Brain pericyte (primary cell): Measurements from ENCODE around the gene CASP1.
"Not testable (repeated sequence)": the region's sequence is repeated elsewhere in the genome, so short reads cannot be mapped to it uniquely, and the experiment has no call there.

Experiments
- DNase-seq: peaks from one replicate; pipeline ENCODE4 v3.0.0-alpha.2; 2012; ENCODE audit warnings: low read depth, low spot score

Gene CASP1

GRCh38 chr11:105045676-105046296, 10.8 kb upstream of the CASP1 start:
- no peak for DNase-seq

GRCh38 chr11:105044557-105045524, 9.9 kb upstream of the CASP1 start, which contains the start of gene CARD16:
Gene CARD16, minus strand, starts transcription at chr11:105045335. Its CDS starts 38 bp downstream, at chr11:105045297.
- not testable (repeated sequence) for DNase-seq

- no peak for DNase-seq
Measured at GRCh38 chr11:105042178-105042577, 7.2 kb upstream of the CASP1 start.

- DNase-seq, result no peak
Measured at GRCh38 chr11:105040703-105041102, 5.8 kb upstream of the CASP1 start.

- not testable (repeated sequence) for DNase-seq
Measured at GRCh38 chr11:105034388-105034787, 556 bp downstream of the CASP1 start.

GRCh38 chr11:105033781-105034180, 1.2 kb downstream of the CASP1 start:
- DNase-seq, result no peak

- DNase-seq, result no peak
Measured at GRCh38 chr11:105033343-105033742, 1.6 kb downstream of the CASP1 start.

- no peak for DNase-seq
Measured at GRCh38 chr11:105032495-105032894, 2.4 kb downstream of the CASP1 start.

GRCh38 chr11:105027678-105028077, 7.3 kb downstream of the CASP1 start:
- DNase-seq, result no peak

- no peak for DNase-seq
Measured at GRCh38 chr11:105024394-105024793, 10.6 kb downstream of the CASP1 start.

- DNase-seq, result no peak
Measured at GRCh38 chr11:105023003-105023402, 11.9 kb downstream of the CASP1 start, which contains the start of gene CASP5. Gene CASP5, minus strand, starts transcription at chr11:105023168. Its CDS starts 32 bp downstream, at chr11:105023136.

GRCh38 chr11:105022527-105022926, 12.4 kb downstream of the CASP1 start:
- no peak for DNase-seq

- DNase-seq, result no peak
Measured at GRCh38 chr11:105007463-105007862, 27.5 kb downstream of the CASP1 start.

- DNase-seq, result no peak
Measured at GRCh38 chr11:105005451-105005845, 29.5 kb downstream of the CASP1 start.

GRCh38 chr11:105004021-105004420, 30.9 kb downstream of the CASP1 start:
- no peak for DNase-seq

GRCh38 chr11:105003151-105003550, 31.8 kb downstream of the CASP1 start:
- no peak for DNase-seq

GRCh38 chr11:105000797-105001196, 34.1 kb downstream of the CASP1 start:
- DNase-seq, result no peak

GRCh38 chr11:105000167-105000566, 34.8 kb downstream of the CASP1 start:
- no peak for DNase-seq

- no peak for DNase-seq
Measured at GRCh38 chr11:104999721-105000120, 35.2 kb downstream of the CASP1 start.

GRCh38 chr11:104997288-104997687, 37.7 kb downstream of the CASP1 start:
- DNase-seq, result no peak

GRCh38 chr11:104995001-104995408, 39.9 kb downstream of the CASP1 start:
- no peak for DNase-seq

- DNase-seq, result no peak
Measured at GRCh38 chr11:104992781-104993180, 42.2 kb downstream of the CASP1 start.

GRCh38 chr11:104991994-104992393, 43.0 kb downstream of the CASP1 start:
- no peak for DNase-seq
